ENCODE data around the gene COX7A1. TPM values are rescaled to one million over a fixed set of nuclear protein-coding genes. Genes with fewer than 3 reads are reported as not detected.

Gene COX7A1
- not detected in 5 replicates for total RNA-seq (2022; extraction: Qiagen RNA extraction)

DNA sequence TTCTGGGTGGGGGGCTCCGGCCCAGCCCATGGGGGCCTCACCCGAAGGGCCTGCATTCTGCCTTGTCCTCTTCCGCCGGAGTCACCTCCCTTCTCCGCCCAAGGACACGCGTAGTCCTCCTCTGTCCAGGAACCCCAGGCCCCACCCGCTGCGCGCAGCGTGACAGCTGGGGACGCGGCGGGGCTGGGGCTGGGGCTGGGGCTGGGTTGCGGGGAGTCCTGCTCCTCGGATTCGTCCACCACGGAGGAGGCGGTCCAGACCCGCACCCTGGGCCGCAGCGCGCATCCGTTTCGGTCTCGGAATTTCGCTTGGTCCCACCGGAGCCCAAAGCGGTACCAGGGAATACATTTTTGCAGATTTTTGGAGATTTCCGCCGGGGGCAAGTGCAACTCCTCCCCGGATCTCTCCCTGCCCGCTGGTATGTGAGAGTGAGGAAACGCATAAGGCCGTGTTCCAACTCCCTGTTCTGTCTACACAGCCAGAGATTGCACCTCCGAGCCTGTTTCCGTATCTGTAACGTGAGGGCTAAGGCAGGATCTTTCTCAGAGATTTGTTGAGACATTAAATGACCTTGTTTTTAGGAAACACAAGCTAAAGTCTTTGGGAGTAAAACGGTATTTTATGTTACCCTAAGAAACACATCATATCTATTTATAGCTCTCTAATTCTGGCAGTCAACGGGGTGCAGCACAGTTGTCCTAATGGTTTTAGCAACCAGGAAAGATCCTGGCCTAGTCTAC lies at the start of gene COX7A1:
TSS of gene COX7A1 (minus strand) at position 96 of the 740 bp plus-strand sequence. CDS start at position 56, 40 bp downstream.

DNA sequence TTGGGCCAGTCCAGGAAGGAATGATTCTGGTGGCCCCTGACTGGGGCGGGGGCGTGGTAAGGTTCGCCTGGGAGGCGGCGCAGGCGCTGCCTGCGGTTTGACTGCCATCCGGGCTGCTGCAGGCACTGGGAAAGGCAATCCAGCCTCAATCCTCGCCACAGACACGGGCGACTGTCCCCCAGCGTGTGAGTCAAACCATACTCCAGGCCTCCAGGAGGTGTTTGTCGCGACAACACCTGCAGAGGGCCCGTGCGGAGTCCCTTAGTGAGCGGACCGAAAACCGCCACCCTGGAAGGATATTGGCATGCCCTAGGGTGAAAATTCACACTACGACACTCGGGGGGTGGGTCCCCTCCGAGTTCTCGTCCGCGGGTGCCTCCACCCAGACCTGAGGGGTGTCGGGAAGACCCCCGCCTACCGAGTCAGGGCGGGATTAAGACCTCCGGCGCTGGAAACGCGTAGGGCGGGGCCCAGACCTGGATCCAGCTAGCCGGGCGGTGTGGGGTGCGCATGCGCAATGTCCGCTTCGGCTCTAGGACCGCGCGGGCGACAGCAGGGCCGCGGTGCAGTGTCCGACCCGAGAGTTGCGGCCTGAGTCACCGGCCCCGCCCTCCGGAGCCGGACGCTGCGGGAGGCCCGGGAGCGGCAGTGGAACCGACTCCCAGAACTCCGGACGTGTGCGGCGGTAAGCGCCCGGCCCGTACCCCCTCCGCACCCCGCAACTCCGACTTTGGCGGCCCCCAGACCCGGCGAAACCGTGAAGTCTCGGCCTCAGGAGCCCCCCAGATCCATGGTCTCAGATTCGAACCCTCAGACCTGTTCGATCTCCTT lies 12.6 kb downstream of the COX7A1 start, which contains the start of gene CAPNS1:
TSS of gene CAPNS1 (plus strand) at position 594 of the 831 bp plus-strand sequence. CDS start 946 bp downstream, outside the sequence.

DNA sequence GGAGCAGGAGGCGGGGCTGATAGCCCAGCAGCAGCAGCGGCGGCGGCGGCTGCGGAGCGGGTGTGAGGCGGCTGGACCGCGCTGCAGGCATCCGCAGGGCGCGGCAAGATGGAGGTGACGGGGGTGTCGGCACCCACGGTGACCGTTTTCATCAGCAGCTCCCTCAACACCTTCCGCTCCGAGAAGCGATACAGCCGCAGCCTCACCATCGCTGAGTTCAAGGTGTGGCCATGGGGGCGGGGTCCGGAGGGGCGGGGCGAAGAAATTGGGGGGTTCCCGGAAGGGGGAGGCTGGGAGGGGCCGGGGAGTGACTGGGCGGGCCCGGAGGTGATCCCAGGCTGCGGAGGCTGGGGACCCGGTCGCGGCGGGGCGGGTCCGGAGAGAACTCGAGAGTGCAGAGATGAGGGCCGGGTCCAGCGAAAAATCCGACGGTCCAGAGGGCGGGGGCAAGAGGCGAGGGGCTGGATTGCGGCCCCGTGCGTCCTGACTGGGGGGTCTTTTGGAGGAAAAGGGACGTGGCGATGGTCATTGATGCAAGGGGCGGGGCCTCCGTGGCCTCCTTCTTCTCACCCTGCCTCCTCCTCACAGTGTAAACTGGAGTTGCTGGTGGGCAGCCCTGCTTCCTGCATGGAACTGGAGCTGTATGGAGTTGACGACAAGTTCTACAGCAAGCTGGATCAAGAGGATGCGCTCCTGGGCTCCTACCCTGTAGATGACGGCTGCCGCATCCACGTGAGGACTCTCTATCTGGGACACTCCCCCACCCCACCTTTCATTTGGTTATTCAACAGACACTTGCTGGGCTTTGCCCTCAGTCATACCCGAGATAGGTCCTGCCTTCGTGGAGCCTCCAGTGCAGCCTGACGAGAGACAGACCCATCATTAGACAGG lies 36.5 kb downstream of the COX7A1 start, which contains the start of gene TBCB:
TSS of gene TBCB (plus strand) at position 16 of the 891 bp plus-strand sequence. CDS start at position 109, 93 bp downstream.

DNA sequence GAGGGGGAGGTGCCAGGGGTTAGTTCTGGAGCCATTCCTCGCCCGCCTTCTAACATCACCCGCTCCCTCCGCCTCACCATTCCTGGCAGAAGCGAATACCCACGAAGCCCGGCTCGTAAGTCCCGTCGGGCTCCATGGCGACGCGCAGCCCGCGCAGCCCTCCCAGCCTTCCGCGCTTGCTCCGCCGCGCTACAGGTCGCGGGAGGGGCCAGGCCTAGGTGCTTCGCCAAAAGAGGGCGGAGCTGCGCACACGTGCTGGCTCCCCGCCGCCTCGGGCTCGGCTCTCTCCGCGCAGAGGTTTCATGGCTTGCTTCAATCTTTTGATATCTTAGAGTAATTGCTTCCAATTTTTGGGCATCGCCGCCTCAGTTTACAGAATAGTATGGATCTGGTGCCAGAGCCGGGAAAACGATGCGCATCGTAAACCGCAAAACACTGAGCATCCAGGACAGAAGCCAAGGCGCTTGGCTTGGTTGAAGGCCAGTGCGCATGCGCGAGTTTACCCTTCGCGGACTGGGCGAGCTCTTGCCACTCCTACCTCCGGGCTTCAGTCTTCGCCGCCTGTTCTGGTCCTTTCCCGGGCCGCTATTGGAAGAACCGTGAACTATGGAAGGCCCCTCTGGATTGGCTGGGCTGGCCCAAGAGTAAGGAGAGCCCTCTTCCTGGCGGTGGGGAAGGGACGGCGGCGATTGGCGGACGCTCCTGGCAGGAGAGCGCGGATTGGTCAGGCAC lies 37.4 kb downstream of the COX7A1 start, which contains the start of gene POLR2I:
TSS of gene POLR2I (minus strand) at position 155 of the 732 bp plus-strand sequence. CDS start at position 136, 19 bp downstream.

DNA sequence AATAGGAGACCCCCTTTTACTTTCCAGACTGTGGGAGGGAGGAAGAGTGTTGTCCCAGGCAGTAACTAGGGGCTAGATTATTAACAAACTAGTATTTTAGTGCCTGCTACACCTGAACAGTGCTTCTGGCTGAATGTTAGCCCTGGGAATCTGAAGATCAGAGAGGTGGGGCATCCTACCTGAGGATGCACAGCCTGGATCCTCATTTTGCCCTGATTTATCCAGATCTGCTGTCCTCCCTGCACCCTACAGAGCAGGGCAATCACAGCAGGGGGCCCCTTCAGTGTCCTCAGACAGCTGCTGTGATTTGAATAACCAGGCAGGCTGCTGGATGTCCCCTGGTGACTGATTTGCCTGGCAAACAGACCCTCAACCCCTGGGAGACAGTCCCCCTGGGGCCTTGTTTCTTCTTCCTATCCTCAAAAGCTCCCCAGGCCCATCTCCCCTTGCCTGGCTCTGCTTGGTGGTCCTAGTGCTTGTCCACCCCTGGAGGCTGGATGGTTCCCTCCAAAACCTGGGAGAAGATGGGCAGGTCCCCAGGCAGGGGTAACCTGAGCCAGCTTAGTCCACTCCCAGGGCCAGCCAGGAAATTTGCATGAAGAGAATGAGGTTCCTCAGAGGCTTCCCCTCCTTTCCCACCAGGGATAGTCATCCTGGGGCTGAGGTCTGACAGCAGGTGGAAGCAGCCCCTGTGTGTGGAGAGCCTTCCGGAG lies 41.6 kb downstream of the COX7A1 start, which contains the start of gene OVOL3:
TSS of gene OVOL3 (plus strand) at position 657 of the 713 bp plus-strand sequence. CDS start 60 bp downstream, outside the sequence.

Other genes with a start within 250 kb of the COX7A1 start
- 0.29 to 0.79 TPM (median 0.46 TPM) in 4 of 5 replicates, not detected in the other for gene HCST, start 249.9 kb downstream of the COX7A1 start, total RNA-seq (2022; extraction: Qiagen RNA extraction)
- not detected in 5 replicates for gene TYROBP, start 244.2 kb downstream of the COX7A1 start, total RNA-seq (2022; extraction: Qiagen RNA extraction)
- gene LRFN3, start 216.1 kb downstream of the COX7A1 start, total RNA-seq (2022; extraction: Qiagen RNA extraction): 15.7 to 24.4 TPM (median 20.9 TPM) in 5 replicates
- gene SDHAF1, start 157.3 kb downstream of the COX7A1 start, total RNA-seq (2022; extraction: Qiagen RNA extraction): 28.9 to 48.5 TPM (median 46.4 TPM) in 5 replicates
- gene SYNE4, start 143.6 kb downstream of the COX7A1 start, total RNA-seq (2022; extraction: Qiagen RNA extraction): 0.18 to 0.29 TPM (median 0.22 TPM) in 5 replicates
- 21.7 to 25.8 TPM (median 23.8 TPM) in 5 replicates for gene ALKBH6, start 138.2 kb downstream of the COX7A1 start, total RNA-seq (2022; extraction: Qiagen RNA extraction)
- gene CLIP3, start 119.6 kb downstream of the COX7A1 start, total RNA-seq (2022; extraction: Qiagen RNA extraction): 0.74 to 1.5 TPM (median 0.92 TPM) in 5 replicates
- 5.8 to 7.9 TPM (median 7.3 TPM) in 5 replicates for gene THAP8, start 98.2 kb downstream of the COX7A1 start, total RNA-seq (2022; extraction: Qiagen RNA extraction)
- 23.1 to 26.0 TPM (median 25.2 TPM) in 5 replicates for gene WDR62, start 97.5 kb downstream of the COX7A1 start, total RNA-seq (2022; extraction: Qiagen RNA extraction)
- 0.17 to 0.60 TPM (median 0.36 TPM) in 4 of 5 replicates, not detected in the other for gene OVOL3, start 41.3 kb downstream of the COX7A1 start, total RNA-seq (2022; extraction: Qiagen RNA extraction)
- 201 to 261 TPM (median 248 TPM) in 5 replicates for gene POLR2I, start 37.6 kb downstream of the COX7A1 start, total RNA-seq (2022; extraction: Qiagen RNA extraction)
- gene TBCB, start 37.0 kb downstream of the COX7A1 start, total RNA-seq (2022; extraction: Qiagen RNA extraction): 406 to 569 TPM (median 542 TPM) in 5 replicates
- gene CAPNS1, start 12.4 kb downstream of the COX7A1 start, total RNA-seq (2022; extraction: Qiagen RNA extraction): 1,534 to 2,199 TPM (median 2,140 TPM) in 5 replicates
- gene ZNF565, start 62.2 kb upstream of the COX7A1 start, total RNA-seq (2022; extraction: Qiagen RNA extraction): 3.7 to 5.1 TPM (median 4.2 TPM) in 5 replicates
- 109 to 198 TPM (median 114 TPM) in 5 replicates for gene ZNF146, start 62.7 kb upstream of the COX7A1 start, total RNA-seq (2022; extraction: Qiagen RNA extraction)
- gene ZFP14, start 226.8 kb upstream of the COX7A1 start, total RNA-seq (2022; extraction: Qiagen RNA extraction): 1.1 to 2.4 TPM (median 2.2 TPM) in 5 replicates